ENCODE data around the gene ZBTB44. TPM values are rescaled to one million over a fixed set of nuclear protein-coding genes. Genes with fewer than 3 reads are reported as not detected.
"Not testable (repeated sequence)": the region's sequence is repeated elsewhere in the genome, so short reads cannot be mapped to it uniquely, and the experiment has no call there.

The ZBTB44 gene
- total and polyA plus RNA-seq, 2 donors (not counting 1 experiment from before 2014, with no cell fraction given): 22.8 to 36.5 TPM

- Histone ChIP-seq H3K4me1 (ENCODE audit: control insufficient read depth, extremely low read depth, insufficient read depth, low read length) (no peaks in the 10 kb centered on the region), H3K27ac (ENCODE audit: insufficient read depth, low read length) (no peak overlapping the region), H3K9me3 (ENCODE audit: control insufficient read depth, insufficient read depth, low read depth, low read length) (no peaks in the 10 kb centered on the region), H2AFZ (ENCODE audit: low read length) (no peak overlapping the region), H3K27me3 (ENCODE audit: control insufficient read depth, insufficient read depth, low read length) (peaks cover 2% of the 10 kb centered on the region), H3K36me3 (ENCODE audit: control insufficient read depth, insufficient read depth, low read length) (no peaks in the 10 kb centered on the region), H3K4me2 (ENCODE audit: extremely low read depth, insufficient read depth, low read length) (no peak overlapping the region), H3K4me3 (replicated peaks in 1 of 4; ENCODE audit: control extremely low read depth in 1 of 4, insufficient read depth in 1 of 4, low read depth in 3 of 4, low read length in 4 of 4) (no peak overlapping the region), H4K20me1 (ENCODE audit: control insufficient read depth, extremely low read depth, insufficient read depth, low read length) (no peaks in the 10 kb centered on the region), H3K9ac (ENCODE audit: insufficient read depth, low read length) (no peak overlapping the region), H3K79me2 (ENCODE audit: control insufficient read depth, insufficient read depth, low read length) (no peaks in the 10 kb centered on the region)
- no peak for DNase-seq (ENCODE audit: low read depth in 2 of 2)
- TF ChIP-seq EZH2 (IDR thresholded peaks at IDR 0.05; ENCODE audit: low read length, missing control alignments): no peak
- TF ChIP-seq, protein P1, sequence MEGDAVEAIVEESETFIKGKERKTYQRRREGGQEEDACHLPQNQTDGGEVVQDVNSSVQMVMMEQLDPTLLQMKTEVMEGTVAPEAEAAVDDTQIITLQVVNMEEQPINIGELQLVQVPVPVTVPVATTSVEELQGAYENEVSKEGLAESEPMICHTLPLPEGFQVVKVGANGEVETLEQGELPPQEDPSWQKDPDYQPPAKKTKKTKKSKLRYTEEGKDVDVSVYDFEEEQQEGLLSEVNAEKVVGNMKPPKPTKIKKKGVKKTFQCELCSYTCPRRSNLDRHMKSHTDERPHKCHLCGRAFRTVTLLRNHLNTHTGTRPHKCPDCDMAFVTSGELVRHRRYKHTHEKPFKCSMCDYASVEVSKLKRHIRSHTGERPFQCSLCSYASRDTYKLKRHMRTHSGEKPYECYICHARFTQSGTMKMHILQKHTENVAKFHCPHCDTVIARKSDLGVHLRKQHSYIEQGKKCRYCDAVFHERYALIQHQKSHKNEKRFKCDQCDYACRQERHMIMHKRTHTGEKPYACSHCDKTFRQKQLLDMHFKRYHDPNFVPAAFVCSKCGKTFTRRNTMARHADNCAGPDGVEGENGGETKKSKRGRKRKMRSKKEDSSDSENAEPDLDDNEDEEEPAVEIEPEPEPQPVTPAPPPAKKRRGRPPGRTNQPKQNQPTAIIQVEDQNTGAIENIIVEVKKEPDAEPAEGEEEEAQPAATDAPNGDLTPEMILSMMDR (conservative IDR thresholded peaks at IDR 0.05 in 1 of 2, IDR thresholded peaks at IDR 0.05 in 1 of 2; ENCODE audit: low read depth in 1 of 2, low read length in 2 of 2): no peak
Measured at GRCh38 chr11:130338667-130339066, 23.9 kb upstream of the ZBTB44 start.

DNA sequence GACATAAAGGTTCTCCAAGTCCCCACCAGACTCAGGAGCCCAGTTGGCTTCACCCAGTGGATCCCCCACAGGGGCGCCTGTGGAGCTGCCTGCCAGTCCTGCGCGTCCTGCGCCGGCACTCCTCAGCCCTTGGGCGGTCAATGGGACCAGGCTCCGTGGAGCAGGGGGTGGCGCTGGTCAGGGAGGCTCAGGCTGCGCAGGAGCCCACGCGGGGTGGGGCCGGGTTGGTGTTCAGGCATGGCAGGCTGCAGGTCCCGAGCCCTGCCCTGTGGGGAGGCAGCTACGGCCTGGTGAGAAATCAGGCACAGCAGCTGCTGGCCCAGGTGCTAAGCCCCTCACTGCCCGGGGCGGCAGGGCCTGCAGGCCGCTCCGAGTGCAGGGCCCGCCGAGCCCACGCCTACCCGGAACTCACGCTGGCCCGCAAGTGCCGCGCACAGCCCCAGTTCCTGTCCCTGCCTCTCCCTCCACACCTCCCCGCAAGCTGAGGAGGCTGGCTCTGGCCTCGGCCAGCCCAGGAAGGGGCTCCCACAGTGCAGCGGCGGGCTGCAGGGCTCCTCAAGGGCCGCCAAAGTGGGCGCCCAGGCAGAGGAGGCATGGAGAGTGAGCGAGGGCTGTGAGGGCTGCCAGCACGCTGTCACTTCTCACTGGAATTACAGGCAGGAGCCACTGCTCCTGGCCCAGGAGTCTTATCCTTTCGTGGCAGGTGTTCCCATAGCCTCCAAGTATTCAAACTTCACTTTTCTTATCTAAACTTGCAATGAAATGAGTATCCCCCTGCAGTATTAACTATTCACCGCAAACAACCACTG, 22.8 kb upstream of the ZBTB44 start:
- H3K27me3 ChIP-seq (ENCODE audit: control insufficient read depth, insufficient read depth, low read length): peaks cover 2% of the 10 kb centered on the region
- TF ChIP-seq, protein P1 (conservative IDR thresholded peaks at IDR 0.05 in 1 of 2, IDR thresholded peaks at IDR 0.05 in 1 of 2; ENCODE audit: low read depth in 1 of 2, low read length in 2 of 2): no peak
- no peak for TF ChIP-seq EZH2 (IDR thresholded peaks at IDR 0.05; ENCODE audit: low read length, missing control alignments)
- H3K9ac ChIP-seq (ENCODE audit: insufficient read depth, low read length): no peak overlapping the region
- no peaks in the 10 kb centered on the region for H3K9me3 ChIP-seq (ENCODE audit: control insufficient read depth, insufficient read depth, low read depth, low read length)
- no peak overlapping the region for H2AFZ ChIP-seq (ENCODE audit: low read length)
- no peaks in the 10 kb centered on the region for H4K20me1 ChIP-seq (ENCODE audit: control insufficient read depth, extremely low read depth, insufficient read depth, low read length)
- no peak overlapping the region for H3K4me3 ChIP-seq (replicated peaks in 1 of 4; ENCODE audit: control extremely low read depth in 1 of 4, insufficient read depth in 1 of 4, low read depth in 3 of 4, low read length in 4 of 4)
- H3K79me2 ChIP-seq (ENCODE audit: control insufficient read depth, insufficient read depth, low read length): no peaks in the 10 kb centered on the region
- H3K27ac ChIP-seq (ENCODE audit: insufficient read depth, low read length): no peak overlapping the region
- H3K4me1 ChIP-seq (ENCODE audit: control insufficient read depth, extremely low read depth, insufficient read depth, low read length): no peaks in the 10 kb centered on the region
- H3K4me2 ChIP-seq (ENCODE audit: extremely low read depth, insufficient read depth, low read length): no peak overlapping the region
- no peaks in the 10 kb centered on the region for H3K36me3 ChIP-seq (ENCODE audit: control insufficient read depth, insufficient read depth, low read length)
- no peak for DNase-seq (ENCODE audit: low read depth in 2 of 2)

- H4K20me1 ChIP-seq (ENCODE audit: control insufficient read depth, extremely low read depth, insufficient read depth, low read length); H3K4me3 ChIP-seq (replicated peaks in 1 of 4; ENCODE audit: control extremely low read depth in 1 of 4, insufficient read depth in 1 of 4, low read depth in 3 of 4, low read length in 4 of 4); H3K27me3 ChIP-seq (ENCODE audit: control insufficient read depth, insufficient read depth, low read length); DNase-seq (ENCODE audit: low read depth in 2 of 2); H3K4me1 ChIP-seq (ENCODE audit: control insufficient read depth, extremely low read depth, insufficient read depth, low read length); H3K36me3 ChIP-seq (ENCODE audit: control insufficient read depth, insufficient read depth, low read length); H2AFZ ChIP-seq (ENCODE audit: low read length); H3K4me2 ChIP-seq (ENCODE audit: extremely low read depth, insufficient read depth, low read length); H3K9ac ChIP-seq (ENCODE audit: insufficient read depth, low read length); H3K79me2 ChIP-seq (ENCODE audit: control insufficient read depth, insufficient read depth, low read length); H3K9me3 ChIP-seq (ENCODE audit: control insufficient read depth, insufficient read depth, low read depth, low read length); H3K27ac ChIP-seq (ENCODE audit: insufficient read depth, low read length): not testable (repeated sequence)
Measured at GRCh38 chr11:130331397-130331796, 16.7 kb upstream of the ZBTB44 start.

Measured in fibroblast of lung (primary cell).